ENCODE measurements around the gene CTNND2. TPM values are rescaled to one million over a fixed set of nuclear protein-coding genes. Genes with fewer than 3 reads are reported as not detected.

The CTNND2 gene
- polyA plus RNA-seq, 1 donor from 2014 or later = 67.0 TPM

GRCh38 chr5:11426442-11426841, 477.8 kb downstream of the CTNND2 start:
- no peak overlapping the region for H3K9ac ChIP-seq (ENCODE audit: low read length)
- no peak overlapping the region for H3K27ac ChIP-seq (ENCODE audit: low read length)
- no peaks in the 10 kb centered on the region for H3F3A ChIP-seq (ENCODE audit: insufficient read depth, low read length, poor library complexity, severe bottlenecking)
- TF ChIP-seq, protein P1, sequence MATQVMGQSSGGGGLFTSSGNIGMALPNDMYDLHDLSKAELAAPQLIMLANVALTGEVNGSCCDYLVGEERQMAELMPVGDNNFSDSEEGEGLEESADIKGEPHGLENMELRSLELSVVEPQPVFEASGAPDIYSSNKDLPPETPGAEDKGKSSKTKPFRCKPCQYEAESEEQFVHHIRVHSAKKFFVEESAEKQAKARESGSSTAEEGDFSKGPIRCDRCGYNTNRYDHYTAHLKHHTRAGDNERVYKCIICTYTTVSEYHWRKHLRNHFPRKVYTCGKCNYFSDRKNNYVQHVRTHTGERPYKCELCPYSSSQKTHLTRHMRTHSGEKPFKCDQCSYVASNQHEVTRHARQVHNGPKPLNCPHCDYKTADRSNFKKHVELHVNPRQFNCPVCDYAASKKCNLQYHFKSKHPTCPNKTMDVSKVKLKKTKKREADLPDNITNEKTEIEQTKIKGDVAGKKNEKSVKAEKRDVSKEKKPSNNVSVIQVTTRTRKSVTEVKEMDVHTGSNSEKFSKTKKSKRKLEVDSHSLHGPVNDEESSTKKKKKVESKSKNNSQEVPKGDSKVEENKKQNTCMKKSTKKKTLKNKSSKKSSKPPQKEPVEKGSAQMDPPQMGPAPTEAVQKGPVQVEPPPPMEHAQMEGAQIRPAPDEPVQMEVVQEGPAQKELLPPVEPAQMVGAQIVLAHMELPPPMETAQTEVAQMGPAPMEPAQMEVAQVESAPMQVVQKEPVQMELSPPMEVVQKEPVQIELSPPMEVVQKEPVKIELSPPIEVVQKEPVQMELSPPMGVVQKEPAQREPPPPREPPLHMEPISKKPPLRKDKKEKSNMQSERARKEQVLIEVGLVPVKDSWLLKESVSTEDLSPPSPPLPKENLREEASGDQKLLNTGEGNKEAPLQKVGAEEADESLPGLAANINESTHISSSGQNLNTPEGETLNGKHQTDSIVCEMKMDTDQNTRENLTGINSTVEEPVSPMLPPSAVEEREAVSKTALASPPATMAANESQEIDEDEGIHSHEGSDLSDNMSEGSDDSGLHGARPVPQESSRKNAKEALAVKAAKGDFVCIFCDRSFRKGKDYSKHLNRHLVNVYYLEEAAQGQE (IDR thresholded peaks at IDR 0.05; ENCODE audit: borderline replicate concordance) = no peak
- TF ChIP-seq TAF1 (IDR thresholded peaks at IDR 0.05; ENCODE audit: low read depth) (no peak), EZH2 (IDR thresholded peaks at IDR 0.05; ENCODE audit: borderline replicate concordance, insufficient read depth, low read length, poor library complexity, severe bottlenecking) (no peak), MXI1 (conservative IDR thresholded peaks at IDR 0.05; ENCODE audit: poor library complexity, severe bottlenecking) (no peak), POLR2AphosphoS5 (IDR thresholded peaks at IDR 0.05) (no peak), EP300 (conservative IDR thresholded peaks at IDR 0.05; ENCODE audit: poor library complexity, severe bottlenecking) (no peak), RAD21 (conservative IDR thresholded peaks at IDR 0.05) (no peak), SMC3 (conservative IDR thresholded peaks at IDR 0.05; ENCODE audit: poor library complexity) (no peak)
- TF ChIP-seq, protein P2, sequence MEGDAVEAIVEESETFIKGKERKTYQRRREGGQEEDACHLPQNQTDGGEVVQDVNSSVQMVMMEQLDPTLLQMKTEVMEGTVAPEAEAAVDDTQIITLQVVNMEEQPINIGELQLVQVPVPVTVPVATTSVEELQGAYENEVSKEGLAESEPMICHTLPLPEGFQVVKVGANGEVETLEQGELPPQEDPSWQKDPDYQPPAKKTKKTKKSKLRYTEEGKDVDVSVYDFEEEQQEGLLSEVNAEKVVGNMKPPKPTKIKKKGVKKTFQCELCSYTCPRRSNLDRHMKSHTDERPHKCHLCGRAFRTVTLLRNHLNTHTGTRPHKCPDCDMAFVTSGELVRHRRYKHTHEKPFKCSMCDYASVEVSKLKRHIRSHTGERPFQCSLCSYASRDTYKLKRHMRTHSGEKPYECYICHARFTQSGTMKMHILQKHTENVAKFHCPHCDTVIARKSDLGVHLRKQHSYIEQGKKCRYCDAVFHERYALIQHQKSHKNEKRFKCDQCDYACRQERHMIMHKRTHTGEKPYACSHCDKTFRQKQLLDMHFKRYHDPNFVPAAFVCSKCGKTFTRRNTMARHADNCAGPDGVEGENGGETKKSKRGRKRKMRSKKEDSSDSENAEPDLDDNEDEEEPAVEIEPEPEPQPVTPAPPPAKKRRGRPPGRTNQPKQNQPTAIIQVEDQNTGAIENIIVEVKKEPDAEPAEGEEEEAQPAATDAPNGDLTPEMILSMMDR (IDR thresholded peaks at IDR 0.05; ENCODE audit: poor library complexity, severe bottlenecking) = no peak
- no peak overlapping the region for H3K4me3 ChIP-seq (ENCODE audit: low read length)
- H3K27me3 ChIP-seq (ENCODE audit: insufficient read depth, low read depth, low read length) = no peaks in the 10 kb centered on the region
- H3K79me2 ChIP-seq (replicated peaks; ENCODE audit: insufficient read depth, low read length) = no peaks in the 10 kb centered on the region
- H2AFZ ChIP-seq (ENCODE audit: low read depth, low read length) = no peak overlapping the region
- no peaks in the 10 kb centered on the region for H3K9me3 ChIP-seq (ENCODE audit: low read length)
- H4K20me1 ChIP-seq (ENCODE audit: insufficient read depth) = no peaks in the 10 kb centered on the region
- H3K36me3 ChIP-seq (ENCODE audit: insufficient read depth, low read length) = no peaks in the 10 kb centered on the region
- H3K9me2 ChIP-seq (ENCODE audit: insufficient read depth, low read length) = no peaks in the 10 kb centered on the region
- H3K4me2 ChIP-seq (ENCODE audit: low read length) = no peak overlapping the region

DNA sequence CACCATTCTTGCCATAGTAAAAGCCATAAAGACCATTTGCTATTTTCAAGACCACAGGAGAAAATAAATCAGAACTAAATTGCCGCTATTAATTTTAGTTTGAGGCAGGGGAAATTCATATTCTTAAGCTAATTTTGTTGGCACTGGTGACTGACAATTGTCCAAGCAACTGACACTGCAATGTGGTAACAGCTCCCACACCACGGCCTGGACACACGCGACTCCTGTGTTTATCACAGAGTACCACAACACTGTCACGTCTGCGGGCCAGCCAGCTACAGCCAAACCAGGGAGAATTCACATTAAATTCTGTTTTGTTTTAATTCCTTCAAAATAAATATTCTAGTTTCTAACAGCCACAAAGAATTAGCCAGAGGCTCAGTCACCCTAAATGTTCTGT, 481.9 kb downstream of the CTNND2 start:
- H2AFZ ChIP-seq (ENCODE audit: low read depth, low read length) = no peak overlapping the region
- no peaks in the 10 kb centered on the region for H3K27me3 ChIP-seq (ENCODE audit: insufficient read depth, low read depth, low read length)
- H3K4me2 ChIP-seq (ENCODE audit: low read length) = no peak overlapping the region
- H3K27ac ChIP-seq (ENCODE audit: low read length) = no peak overlapping the region
- no peaks in the 10 kb centered on the region for H3K79me2 ChIP-seq (replicated peaks; ENCODE audit: insufficient read depth, low read length)
- H3F3A ChIP-seq (ENCODE audit: insufficient read depth, low read length, poor library complexity, severe bottlenecking) = no peaks in the 10 kb centered on the region
- no peaks in the 10 kb centered on the region for H3K9me2 ChIP-seq (ENCODE audit: insufficient read depth, low read length)
- TF ChIP-seq EZH2 (IDR thresholded peaks at IDR 0.05; ENCODE audit: borderline replicate concordance, insufficient read depth, low read length, poor library complexity, severe bottlenecking) = no peak
- TF ChIP-seq MXI1 (conservative IDR thresholded peaks at IDR 0.05; ENCODE audit: poor library complexity, severe bottlenecking) = no peak
- TF ChIP-seq, protein P1 (IDR thresholded peaks at IDR 0.05; ENCODE audit: borderline replicate concordance) = no peak
- TF ChIP-seq RAD21 (conservative IDR thresholded peaks at IDR 0.05) = no peak
- TF ChIP-seq POLR2AphosphoS5 (IDR thresholded peaks at IDR 0.05) = no peak
- no peak for TF ChIP-seq EP300 (conservative IDR thresholded peaks at IDR 0.05; ENCODE audit: poor library complexity, severe bottlenecking)
- TF ChIP-seq, protein P2 (IDR thresholded peaks at IDR 0.05; ENCODE audit: poor library complexity, severe bottlenecking) = no peak
- no peak for TF ChIP-seq SMC3 (conservative IDR thresholded peaks at IDR 0.05; ENCODE audit: poor library complexity)
- TF ChIP-seq TAF1 (IDR thresholded peaks at IDR 0.05; ENCODE audit: low read depth) = no peak
- no peaks in the 10 kb centered on the region for H4K20me1 ChIP-seq (ENCODE audit: insufficient read depth)
- no peaks in the 10 kb centered on the region for H3K36me3 ChIP-seq (ENCODE audit: insufficient read depth, low read length)
- no peaks in the 10 kb centered on the region for H3K9me3 ChIP-seq (ENCODE audit: low read length)
- H3K4me3 ChIP-seq (ENCODE audit: low read length) = no peak overlapping the region
- H3K9ac ChIP-seq (ENCODE audit: low read length) = no peak overlapping the region
